Hepatocyte (in vitro differentiated cells): ENCODE data around the gene UGCG.

Experiments used
- CTCF ChIP-seq: fragments of 200-600 bp; sonication (generic); IDR thresholded peaks from 2 replicates; pipeline ENCODE4 v1.5.1; 2016; ENCODE audit warnings: antibody characterized with exemption, mild to moderate bottlenecking; ENCODE audit not compliant: poor library complexity
- EZH2 ChIP-seq: fragments of 200-600 bp; sonication (generic); IDR thresholded peaks from 2 replicates; pipeline ENCODE4 v1.6.1; 2016; ENCODE audit warnings: antibody characterized with exemption, mild to moderate bottlenecking, borderline replicate concordance
- EZH2phosphoT487 ChIP-seq: fragments of 200-600 bp; sonication (generic); IDR thresholded peaks from one replicate; pipeline ENCODE4 v1.6.1; 2018; ENCODE audit warnings: antibody characterized with exemption, mild to moderate bottlenecking, low read depth, moderate library complexity; ENCODE audit not compliant: unreplicated experiment, severe bottlenecking

- TF ChIP-seq CTCF: no peak
- no peak for TF ChIP-seq EZH2phosphoT487
- no peak for TF ChIP-seq EZH2
These were observed 17.7 kb upstream of the UGCG start for GRCh38 chr9:111878946-111879345.
